PFSK-1 (cell line): ENCODE measurements around the gene ATP13A3.

Experiments
- POLR2AphosphoS5 ChIP-seq: IDR thresholded peaks from 2 replicates; pipeline ENCODE4 v1.6.1; 2012; ENCODE audit warnings: low read depth, mild to moderate bottlenecking, control low read depth, low read length, moderate library complexity
- REST ChIP-seq, 2 experiments: IDR thresholded peaks; 2 replicates each; pipeline versions ENCODE4 v1.6.1 to v1.8.0; 2011 to 2012; ENCODE audit warnings: low read depth in 2 of 2, low read length in 2 of 2, control low read depth in 1 of 2, inconsistent platforms in 1 of 2, mild to moderate bottlenecking in 1 of 2, moderate library complexity in 1 of 2; ENCODE audit not compliant: insufficient read depth in 1 of 2

- TF ChIP-seq POLR2AphosphoS5 = no peak
- no peak for TF ChIP-seq REST (IDR thresholded peaks at IDR 0.05; ENCODE audit: insufficient read depth in 1 of 2, low read depth in 2 of 2, low read length in 2 of 2)
These were observed 20.8 kb upstream of the ATP13A3 start for GRCh38 chr3:194507571-194507970.
